Lung (tissue), 12 donors: ENCODE results near the gene F12. TPM values are rescaled to one million over a fixed set of nuclear protein-coding genes. Genes with fewer than 3 reads are reported as not detected.

Experiments used
- ATAC-seq: fragments of 200-7000 bp; cut with Tn5 transposase; one replicate; pipeline ENCODE4 v1.9.1; 2020; ENCODE audit warnings: moderate number of reproducible peaks; ENCODE audit not compliant: insufficient read depth, low FRiP score
- DNase-seq, 3 donors: peaks; one replicate each; pipeline ENCODE4 v3.0.0-alpha.2; 2013 to 2017
- H3K27ac ChIP-seq, 2 donors: one replicate each; pipeline ENCODE4 v1.5.1; 2013; ENCODE audit warnings: mild to moderate bottlenecking in 2 of 2, moderate library complexity in 2 of 2, control low read depth in 1 of 2, inconsistent platforms in 1 of 2, low read depth in 1 of 2, low read length in 1 of 2
- H3K27me3 ChIP-seq, 3 donors: one replicate each; pipeline ENCODE4 v1.5.1; 2013; ENCODE audit warnings: low read length in 2 of 3; ENCODE audit not compliant: control insufficient read depth in 3 of 3, insufficient read depth in 3 of 3
- H3K36me3 ChIP-seq, 4 donors: one replicate each; pipeline ENCODE4 v1.5.1; 2013; ENCODE audit warnings: low read length in 4 of 4, mild to moderate bottlenecking in 1 of 4, moderate library complexity in 1 of 4; ENCODE audit not compliant: control insufficient read depth in 4 of 4, insufficient read depth in 4 of 4
- H3K4me1 ChIP-seq, 5 donors: one replicate each; pipeline ENCODE4 v1.5.1; 2013; ENCODE audit warnings: low read length in 5 of 5, mild to moderate bottlenecking in 2 of 5, moderate library complexity in 1 of 5; ENCODE audit not compliant: control insufficient read depth in 5 of 5, insufficient read depth in 5 of 5
- H3K4me3 ChIP-seq: one replicate; pipeline ENCODE4 v1.5.1; 2013; ENCODE audit warnings: mild to moderate bottlenecking, control low read depth, moderate library complexity
- H3K9ac ChIP-seq, 2 donors: one replicate each; pipeline ENCODE4 v1.5.1; 2013; ENCODE audit warnings: low read length in 2 of 2, control low read depth in 1 of 2; ENCODE audit not compliant: insufficient read depth in 1 of 2
- H3K9me3 ChIP-seq, 4 donors: one replicate each; pipeline ENCODE4 v1.5.1; 2013; ENCODE audit warnings: low read length in 3 of 4, mild to moderate bottlenecking in 1 of 4, moderate library complexity in 1 of 4; ENCODE audit not compliant: control insufficient read depth in 4 of 4, insufficient read depth in 3 of 4
- CTCF ChIP-seq: IDR thresholded peaks from 2 replicates; pipeline ENCODE4 v1.5.1; 2012; ENCODE audit warnings: mild to moderate bottlenecking; ENCODE audit errors: control extremely low read depth, extremely low read depth
- WGBS, 2 donors: extraction: QIAGEN DNeasy Blood & Tissue Kit; methylation state at CpG; one replicate each; pipeline ENCODE4 v1.1.7; 2013; 5-methylcytosine and 5-hydroxymethylcytosine counted together
- polyA plus RNA-seq, 2 donors: library from polyadenylated mRNA; stranded (reverse); fragments of 200-250 nt; gene quantifications; one replicate each; pipeline ENCODE4 v1.2.1, GENCODE V29; 2013
- total RNA-seq, 2 donors: library from RNA; depleted of rRNA in 1 of 2; stranded (reverse); fragments of >200 nt in 1 of 2; gene quantifications; one replicate each; pipeline ENCODE4 v1.2.1, GENCODE V29; 2014 to 2021
- donor health status: control.
- donor health status: control.
- donor health status: Bipolar disorder and iron deficiency.
- donor health status: healthy.
- donor health status: DM: yes; HTN: yes; CAD: no.

Gene F12
- total and polyA plus RNA-seq, 4 donors: 1.3 to 1.7 (median 1.4) TPM; not detected in 1

- Histone ChIP-seq H3K9me3 (no peaks in the 10 kb centered on the region), H3K4me1 (peaks cover 0 to 24% (median 9%) of the 10 kb centered on the region in 5 donors), H3K9ac (no peak overlapping the region), H3K27ac (peak overlapping the region in 1 of 2 donors; percentile 14), H3K36me3 (peaks cover 0 to 54% (median 18%) of the 10 kb centered on the region in 4 donors), H3K4me3 (no peak overlapping the region), H3K27me3 (no peaks in the 10 kb centered on the region)
- WGBS, 2 donors: 51 to 78% methylated on average over 7 of the region's 7 CpGs
- no peak for TF ChIP-seq CTCF
- ATAC-seq: no peak
- no peak for DNase-seq
Measured at GRCh38 chr5:177430972-177431316, 21.6 kb upstream of the F12 start.

- no peak for TF ChIP-seq CTCF
- H3K4me1 ChIP-seq: peaks cover 0 to 28% (median 12%) of the 10 kb centered on the region in 5 donors
- H3K27me3 ChIP-seq: no peaks in the 10 kb centered on the region
- DNase-seq: peak in 1 of 3 donors; percentile 44
- H3K27ac ChIP-seq: peak overlapping the region in 1 of 2 donors; percentile 3
- ATAC-seq: no peak
- no peak overlapping the region for H3K9ac ChIP-seq
- WGBS, 2 donors: 77 to 85% methylated on average over 26 of the region's 26 CpGs
- H3K36me3 ChIP-seq: peaks cover 0 to 50% (median 18%) of the 10 kb centered on the region in 4 donors
- H3K9me3 ChIP-seq: no peaks in the 10 kb centered on the region
- H3K4me3 ChIP-seq: no peak overlapping the region
Measured at GRCh38 chr5:177430140-177430951, 21.0 kb upstream of the F12 start.

GRCh38 chr5:177429248-177430040 lies 20.1 kb upstream of the F12 start:
- Histone ChIP-seq H3K9ac (peak overlapping the region in 1 of 2 donors; percentile 30), H3K4me3 (no peak overlapping the region), H3K36me3 (peaks cover 0 to 41% (median 14%) of the 10 kb centered on the region in 4 donors), H3K4me1 (peaks cover 0 to 31% (median 12%) of the 10 kb centered on the region in 5 donors), H3K27ac (peak overlapping the region in 1 of 2 donors; percentile 91), H3K27me3 (no peaks in the 10 kb centered on the region), H3K9me3 (no peaks in the 10 kb centered on the region)
- DNase-seq (peak in 1 of 3 donors; percentile 39), ATAC-seq (peak; percentile 3)
- TF ChIP-seq CTCF: no peak
- 29 to 66% methylated on average over 6 of the region's 6 CpGs for WGBS, 2 donors
